Amniotic stem cell (primary cell): ENCODE measurements around the gene C22orf23.
"Not testable (repeated sequence)": the region's sequence is repeated elsewhere in the genome, so short reads cannot be mapped to it uniquely, and the experiment has no call there.

ENCODE experiments used
- DNase-seq: peaks from one replicate; lab custom pipeline; 2025; lab: John Stamatoyannopoulos, UW

The C22orf23 gene

DNA sequence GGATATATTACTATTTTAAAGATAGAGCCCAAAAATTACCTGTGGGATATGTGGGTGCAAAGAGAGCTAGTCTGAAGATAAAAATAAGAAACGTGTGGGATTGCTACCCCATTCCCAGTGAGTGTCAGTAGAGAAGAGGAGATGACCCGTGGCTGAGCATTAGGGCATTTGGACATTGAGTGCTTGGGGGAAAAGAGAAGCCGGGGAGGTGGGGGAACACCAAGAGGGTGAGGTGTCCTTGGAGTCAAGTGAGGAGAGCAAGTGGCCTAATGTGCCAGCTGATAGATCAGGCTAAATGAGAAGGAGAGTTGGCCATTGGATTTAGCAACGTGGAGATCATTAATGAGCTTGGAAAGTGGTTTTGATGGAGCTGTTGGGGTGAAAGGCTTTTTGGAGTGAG, 1.3 kb upstream of the C22orf23 start:
- no peak for DNase-seq

DNA sequence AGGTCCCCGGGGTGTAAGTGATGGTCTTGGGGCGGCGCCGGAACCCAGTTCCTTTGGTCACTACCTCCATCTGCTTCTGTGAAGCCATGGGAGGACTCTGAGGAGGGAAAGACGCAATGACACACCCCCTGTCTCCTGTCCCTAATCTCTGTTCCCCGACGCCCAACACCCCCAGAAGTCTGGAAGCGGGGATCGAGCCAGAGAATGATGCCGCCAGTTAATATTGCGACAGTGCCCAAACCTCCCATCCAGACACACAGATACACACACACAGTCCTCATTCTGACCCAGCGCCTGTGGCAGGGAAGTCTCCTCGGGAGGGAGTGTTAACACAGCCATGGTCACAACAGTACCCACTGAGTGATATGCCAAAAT, 352 bp downstream of the C22orf23 start:
- no peak for DNase-seq

DNA sequence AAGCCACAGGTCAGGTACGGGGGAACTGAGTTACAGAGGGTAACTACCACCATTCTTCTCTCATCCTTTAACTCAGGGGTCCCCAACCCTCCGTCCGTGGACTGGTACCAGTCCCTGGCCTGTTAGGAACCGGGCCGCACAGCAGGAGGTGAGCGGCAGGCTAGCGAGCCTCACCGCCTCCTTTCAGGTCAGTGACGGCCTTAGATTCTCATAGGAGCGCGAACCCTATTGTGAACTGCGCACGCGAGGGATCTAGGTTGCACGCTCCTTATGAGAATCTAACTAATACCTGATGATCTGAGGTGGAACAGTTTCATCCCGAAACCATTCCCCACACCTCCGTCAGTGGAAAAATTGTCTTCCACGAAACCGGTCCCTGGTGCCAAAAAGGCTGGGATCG, 772 bp downstream of the C22orf23 start:
- not testable (repeated sequence) for DNase-seq

DNA sequence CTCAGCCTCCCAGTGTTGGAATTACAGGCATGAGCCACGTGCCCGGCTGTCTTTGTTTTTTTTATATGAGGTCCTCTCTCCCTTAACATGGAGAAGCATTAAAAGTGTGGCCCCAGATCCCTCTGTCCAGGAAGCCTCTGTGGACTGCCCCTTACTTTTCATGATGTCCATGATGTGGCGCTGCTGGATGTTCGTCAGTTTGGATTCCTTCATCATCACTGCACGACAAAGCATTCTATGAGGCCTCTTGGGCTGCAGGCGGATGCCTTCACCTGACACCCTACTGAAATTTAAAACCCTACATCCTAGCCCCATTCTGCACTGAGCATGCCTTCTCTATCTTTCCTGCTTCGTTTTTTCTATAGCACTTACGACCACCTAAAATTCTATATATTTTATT, 2.1 kb downstream of the C22orf23 start:
- no peak for DNase-seq

DNA sequence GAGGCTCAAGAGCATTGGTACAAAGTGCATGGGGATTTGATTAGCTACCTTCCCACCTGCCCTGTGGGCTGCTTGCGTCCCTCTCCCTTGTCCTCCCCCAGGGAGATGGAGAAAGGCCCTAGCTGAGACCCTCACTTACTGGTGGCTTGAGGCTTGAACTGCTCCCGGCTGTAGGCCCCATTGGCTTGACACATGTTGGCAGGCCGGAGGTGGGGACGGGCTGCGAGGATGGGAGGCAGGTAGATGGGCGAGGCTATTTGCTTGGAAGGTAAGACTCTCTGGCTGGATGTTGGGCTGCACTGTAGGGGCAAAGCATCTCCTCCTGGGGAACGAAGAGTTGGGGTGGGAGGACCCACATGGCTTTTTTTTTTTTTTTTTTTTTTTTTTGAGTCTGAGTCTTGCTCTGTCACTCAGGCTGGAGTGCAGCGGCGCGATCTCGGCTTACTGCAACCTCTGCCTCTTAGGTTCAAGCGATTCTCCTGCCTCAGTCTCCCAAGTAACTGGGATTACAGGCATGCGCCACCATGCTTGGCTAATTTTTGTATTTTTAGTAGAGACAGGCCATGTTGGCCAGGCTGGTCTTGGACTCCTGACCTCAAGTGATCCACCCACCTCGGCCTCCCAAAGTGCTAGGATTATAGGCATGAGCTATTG, 6.1 kb downstream of the C22orf23 start:
- not testable (repeated sequence) for DNase-seq

DNA sequence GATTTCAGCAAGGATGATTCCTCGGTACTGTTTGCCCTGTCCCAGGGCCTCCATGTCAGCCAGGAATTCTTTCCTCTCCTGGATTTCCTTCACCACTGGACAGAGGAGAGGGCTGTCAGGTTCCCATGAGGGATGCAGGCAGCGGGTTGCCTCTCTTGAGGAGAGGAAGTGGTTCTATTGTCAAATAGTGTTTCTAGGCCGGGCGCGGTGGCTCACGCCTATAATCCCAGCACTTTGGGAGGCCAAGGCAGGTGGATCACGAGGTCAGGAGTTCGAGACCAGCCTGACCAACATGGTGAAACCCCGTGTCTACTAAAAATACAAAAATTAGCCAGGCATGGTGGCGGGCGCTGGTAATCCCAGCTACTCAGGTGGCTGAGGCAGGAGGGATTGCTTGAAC, 9.0 kb downstream of the C22orf23 start:
- not testable (repeated sequence) for DNase-seq

DNA sequence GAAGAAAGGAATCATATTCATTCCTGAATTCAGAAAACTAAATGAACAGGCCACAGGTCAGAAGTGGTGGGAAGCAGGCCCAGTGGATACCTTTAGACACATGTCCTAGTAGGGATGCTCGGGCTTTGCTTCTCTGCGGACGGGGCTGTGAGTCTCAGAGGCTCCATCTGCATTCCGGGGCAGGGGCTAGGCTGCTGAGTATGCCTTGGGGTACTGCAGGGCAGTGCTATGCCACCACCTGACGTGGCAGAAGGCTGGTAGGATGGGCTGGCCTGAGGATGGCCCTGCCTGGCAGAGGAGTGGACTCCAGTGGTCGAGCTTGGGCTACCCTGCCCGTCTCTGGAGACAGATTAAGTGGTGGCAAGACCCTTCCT, 9.6 kb downstream of the C22orf23 start:
- DNase-seq = no peak

DNA sequence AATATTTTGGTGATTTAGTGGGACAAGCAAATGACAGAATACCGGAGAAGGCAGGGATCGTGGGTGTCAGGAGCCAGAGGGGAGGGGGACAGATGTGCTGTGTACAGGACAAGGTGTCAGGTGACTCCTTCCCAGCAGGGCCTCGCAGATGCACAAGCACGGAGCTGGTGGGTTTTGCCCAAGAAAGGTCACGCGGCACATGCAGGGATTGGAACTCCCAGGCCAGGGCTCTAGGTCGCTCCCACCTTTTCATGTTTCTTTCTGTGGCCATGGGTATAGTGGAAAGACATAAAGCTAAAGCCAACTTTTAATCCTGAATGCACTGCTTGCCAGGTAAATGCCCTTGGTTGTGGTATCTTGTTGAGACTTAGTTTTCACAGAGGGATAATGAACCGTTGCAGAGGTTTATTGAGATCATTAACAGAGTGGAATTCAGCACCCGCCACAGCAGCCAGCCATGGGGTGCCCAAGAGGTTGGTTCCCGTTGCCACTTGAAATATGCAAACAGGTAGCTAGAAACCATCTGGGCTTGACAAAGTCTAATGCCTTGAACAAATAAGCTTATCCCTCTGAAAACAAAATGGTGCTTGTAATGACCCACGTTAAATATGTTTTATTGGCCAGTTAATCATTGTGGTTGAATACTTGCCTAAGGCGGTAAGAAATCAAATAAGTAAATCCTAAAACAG, 10.1 kb downstream of the C22orf23 start:
- DNase-seq = no peak

DNA sequence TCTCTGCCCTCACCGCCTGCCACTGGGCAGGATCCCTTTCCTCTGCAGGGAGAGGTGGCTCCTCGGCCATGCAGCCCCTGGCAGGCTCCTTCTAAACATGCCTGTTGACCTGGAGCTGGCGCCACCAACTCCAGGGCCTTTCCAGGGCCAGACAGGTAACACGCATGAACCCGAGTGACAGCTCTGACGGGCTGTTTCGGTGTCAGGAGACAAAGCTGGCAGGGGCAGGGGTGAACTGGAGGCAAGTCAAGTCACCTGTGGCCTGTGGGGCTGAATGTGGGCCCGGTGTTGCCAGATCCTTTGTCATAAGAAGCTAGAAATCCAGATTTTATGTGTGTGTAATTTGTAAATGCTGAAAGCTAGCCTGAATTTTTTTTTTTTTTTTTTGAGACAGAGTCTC, 11.3 kb downstream of the C22orf23 start:
- DNase-seq = no peak

DNA sequence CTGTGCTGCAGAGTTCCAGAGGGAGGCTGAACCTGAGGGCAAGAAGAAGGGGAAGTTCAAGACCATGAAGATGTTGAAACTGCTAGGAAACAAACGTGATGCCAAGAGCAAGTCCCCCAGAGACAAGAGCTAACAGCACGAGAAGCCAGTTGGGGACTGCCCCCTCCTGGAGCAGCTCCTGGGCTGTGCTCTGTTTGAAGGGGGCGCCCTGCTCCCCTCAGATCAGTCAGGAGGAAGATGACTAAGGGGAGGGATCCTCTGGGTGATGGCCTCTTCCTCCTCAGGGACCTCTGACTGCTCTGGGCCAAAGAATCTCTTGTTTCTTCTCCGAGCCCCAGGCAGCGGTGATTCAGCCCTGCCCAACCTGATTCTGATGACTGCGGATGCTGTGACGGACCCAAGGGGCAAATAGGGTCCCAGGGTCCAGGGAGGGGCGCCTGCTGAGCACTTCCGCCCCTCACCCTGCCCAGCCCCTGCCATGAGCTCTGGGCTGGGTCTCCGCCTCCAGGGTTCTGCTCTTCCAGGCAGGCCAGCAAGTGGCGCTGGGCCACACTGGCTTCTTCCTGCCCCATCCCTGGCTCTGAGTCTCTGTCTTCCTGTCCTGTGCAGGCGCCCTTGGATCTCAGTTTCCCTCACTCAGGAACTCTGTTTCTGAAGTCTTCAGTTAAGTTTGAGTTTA, 12.6 kb downstream of the C22orf23 start:
- no peak for DNase-seq

DNA sequence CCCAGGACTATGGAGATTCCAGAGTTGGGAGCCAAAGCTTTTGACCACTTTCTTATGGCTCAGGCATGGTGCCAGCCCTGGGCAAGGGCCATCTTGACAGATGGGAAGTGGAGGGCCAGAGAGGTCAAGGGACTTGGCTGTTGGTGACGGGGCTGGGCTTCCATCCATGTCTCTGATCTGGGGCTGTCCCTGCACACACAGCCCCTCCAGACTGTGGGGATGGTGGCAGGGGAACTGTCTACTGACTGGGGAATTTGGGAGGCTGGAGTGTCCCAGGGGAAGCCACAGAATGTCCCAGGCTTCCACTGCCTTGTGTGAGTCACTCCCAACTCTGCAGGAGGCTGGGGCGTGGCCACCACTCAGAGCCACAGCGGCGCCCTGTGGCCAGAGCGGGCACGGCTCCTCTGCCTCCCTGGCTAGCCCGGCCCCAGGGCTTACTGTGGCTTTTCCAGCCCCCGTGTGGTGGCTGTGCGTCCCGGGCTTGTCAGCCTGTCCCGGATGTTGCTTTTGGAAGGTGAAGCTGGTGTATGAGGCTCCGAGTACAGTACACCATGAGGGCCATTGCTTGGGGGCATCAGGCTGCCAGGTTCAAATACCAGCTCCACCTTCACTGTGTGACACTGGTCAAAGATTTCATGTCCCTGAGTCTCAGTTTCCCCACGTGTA, 19.6 kb downstream of the C22orf23 start:
- DNase-seq = peak; percentile 85

DNA sequence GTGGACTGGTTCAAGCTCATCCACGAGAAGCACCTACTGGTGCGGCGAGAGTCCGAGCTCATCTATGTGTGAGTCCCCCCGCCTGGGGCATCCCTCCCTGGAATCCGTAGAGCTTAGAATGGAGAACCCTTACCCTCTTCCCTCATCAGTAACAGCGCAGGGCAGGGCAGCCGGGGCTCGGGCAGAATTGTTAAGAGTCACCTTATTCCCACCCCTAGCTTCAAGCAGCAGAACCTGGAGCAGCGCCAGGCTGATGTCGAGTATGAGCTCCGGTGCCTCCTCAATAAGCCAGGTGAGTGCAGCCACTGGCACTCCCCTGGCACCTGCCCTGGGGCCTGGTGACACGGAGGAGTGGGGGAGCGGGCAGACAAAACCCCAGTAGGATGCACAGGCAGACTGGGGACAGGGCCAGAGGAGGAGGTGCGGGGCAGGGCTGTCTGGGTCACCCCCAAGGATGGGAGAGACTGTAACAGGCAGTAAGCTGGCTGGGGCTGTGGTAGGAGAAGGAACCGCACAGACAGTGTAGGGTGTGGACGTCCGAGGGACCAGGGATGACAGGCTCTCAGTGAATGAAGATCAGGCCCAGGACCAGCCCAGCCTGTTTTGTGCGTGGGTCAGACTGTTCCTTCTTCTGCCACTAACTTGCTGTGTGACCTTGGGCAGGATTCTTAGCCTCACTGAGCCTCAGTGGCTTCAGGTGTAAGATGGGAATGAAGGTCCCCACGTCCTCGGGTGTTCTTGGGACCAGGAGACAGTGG, 20.4 kb downstream of the C22orf23 start:
- DNase-seq = no peak

DNA sequence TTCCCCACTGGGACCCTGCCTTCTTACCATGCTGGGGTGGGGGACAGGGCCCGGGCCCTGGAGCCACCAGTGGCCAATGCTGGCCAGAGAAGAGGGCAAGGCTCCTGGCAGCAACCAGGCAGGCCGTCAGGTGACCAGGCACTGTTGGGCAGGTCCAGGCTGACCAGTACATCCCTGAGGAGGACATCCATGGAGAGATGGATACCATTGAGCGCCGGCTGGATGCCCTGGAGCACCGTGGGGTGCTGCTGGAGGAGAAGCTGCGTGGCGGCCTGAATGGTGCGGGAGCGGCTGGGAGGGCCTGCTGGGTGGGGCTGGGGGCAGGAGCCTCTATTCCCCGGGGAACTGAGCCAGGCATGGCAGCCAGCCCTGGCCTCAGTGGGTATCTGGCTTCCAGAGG, 21.0 kb downstream of the C22orf23 start:
- no peak for DNase-seq

DNA sequence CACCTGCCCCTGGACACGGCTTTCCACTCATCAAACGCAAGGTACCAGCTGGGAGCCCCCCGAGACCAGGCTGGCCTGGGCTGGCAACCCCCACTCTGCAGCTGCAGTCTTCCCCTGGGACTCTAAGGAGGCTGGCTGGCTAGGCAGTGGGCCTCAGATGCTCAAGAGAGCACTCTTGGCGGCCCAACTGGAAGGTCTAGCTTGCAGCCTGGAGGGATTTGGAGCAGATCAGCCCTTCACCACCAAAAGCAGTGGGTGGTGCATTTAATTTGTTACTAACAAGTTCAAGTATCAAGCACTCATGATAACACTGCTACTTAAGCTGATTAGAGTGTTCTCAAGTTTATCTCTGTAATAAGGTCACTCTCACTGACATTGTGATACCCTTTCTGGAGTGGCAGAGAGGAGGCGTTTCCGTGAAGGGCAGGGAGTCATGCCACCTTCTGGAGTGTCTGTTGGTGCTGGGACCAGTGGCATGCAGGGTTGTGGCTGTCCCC, 21.5 kb downstream of the C22orf23 start:
- DNase-seq = no peak

DNA sequence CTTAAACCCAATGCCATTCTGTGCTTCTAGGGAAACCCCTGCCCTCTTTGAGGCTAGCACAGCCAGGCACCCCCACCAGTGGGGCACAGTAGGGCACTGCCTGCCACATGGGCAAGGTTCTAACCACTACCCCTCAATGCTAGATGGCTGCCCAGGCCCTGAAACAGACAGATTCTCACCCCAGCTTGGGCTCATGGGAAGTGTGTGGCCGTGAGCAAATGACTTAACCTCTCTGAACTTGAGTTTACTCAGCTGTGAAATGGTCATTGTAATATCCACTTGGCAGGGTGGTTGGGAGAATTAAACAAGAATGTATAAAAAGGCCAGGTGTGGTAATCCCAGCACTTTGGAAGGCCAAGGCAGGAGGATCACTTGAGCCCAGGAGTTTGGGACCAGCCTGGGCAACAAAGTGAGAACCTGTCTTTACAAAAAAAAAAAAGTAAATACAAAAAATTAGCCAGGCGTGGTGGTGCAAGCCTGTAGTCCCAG, 22.4 kb downstream of the C22orf23 start:
- no peak for DNase-seq

DNA sequence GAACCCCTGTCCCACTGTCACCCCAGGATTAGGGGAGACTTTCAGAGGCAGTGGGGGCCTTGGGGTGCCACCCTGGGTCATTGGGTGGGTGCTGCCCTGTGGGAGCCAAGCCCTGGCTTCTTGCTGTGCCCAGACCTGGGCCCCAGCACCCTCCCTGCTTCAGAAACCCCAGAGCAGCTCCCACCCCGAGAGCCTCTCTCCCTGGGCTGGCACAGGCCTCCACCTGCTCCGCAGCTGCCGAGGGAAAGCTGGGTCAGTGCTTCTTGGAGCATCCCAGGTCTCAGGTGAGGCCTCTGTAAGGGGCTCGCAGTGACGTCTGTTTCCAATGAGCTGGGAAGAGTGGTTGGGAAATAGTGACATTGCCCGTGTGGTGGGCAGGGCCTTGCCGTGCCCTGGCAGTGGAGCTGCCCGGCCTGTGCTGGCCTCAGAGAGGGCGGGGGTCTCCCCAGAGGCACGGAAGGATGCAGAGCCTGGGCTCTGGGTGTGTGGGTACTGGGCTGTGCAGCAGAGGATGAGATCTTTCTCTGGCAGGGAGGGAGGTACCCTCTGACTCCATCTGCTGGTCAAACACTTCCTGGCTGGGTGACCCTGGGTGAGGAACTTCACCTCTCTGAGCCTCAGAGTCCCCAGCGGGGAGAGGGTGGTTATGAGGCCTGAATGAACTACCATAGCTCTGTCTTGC, 23.0 kb downstream of the C22orf23 start:
- DNase-seq = no peak

DNA sequence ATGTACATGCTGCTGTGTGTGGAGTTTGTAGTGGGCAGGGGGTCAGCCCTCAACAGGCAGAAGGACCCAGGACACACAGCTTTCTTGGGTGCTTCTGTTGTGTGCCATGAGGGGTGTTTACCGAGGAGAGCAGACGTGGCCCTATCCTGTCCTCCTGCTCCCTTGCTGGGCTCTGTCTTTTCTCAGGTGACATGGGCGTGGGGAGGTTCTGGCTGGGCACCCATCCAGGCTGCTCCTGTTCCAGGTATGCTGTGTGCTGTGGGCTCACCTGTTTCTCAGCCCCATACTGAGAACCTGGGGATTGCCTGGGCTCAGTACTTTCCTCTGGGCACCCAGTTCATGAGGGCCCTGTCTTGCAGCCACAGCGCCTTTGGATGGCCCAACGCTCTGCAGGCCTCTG, 24.0 kb downstream of the C22orf23 start:
- DNase-seq = no peak

DNA sequence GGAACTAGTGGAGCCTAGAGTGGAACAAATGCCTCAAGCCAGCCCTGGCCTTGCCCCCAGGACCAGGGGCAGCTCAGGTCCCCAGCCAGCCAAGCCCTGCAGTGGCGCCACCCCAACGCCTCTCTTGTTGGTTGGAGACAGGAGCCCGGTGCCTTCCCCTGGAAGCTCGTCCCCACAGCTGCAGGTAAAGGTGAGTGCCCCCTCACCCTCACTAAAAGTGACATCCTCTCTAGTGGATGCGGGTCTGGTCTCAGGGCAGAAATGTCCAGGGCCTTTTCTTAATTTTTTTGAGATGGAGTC, 25.8 kb downstream of the C22orf23 start:
- DNase-seq = no peak

DNA sequence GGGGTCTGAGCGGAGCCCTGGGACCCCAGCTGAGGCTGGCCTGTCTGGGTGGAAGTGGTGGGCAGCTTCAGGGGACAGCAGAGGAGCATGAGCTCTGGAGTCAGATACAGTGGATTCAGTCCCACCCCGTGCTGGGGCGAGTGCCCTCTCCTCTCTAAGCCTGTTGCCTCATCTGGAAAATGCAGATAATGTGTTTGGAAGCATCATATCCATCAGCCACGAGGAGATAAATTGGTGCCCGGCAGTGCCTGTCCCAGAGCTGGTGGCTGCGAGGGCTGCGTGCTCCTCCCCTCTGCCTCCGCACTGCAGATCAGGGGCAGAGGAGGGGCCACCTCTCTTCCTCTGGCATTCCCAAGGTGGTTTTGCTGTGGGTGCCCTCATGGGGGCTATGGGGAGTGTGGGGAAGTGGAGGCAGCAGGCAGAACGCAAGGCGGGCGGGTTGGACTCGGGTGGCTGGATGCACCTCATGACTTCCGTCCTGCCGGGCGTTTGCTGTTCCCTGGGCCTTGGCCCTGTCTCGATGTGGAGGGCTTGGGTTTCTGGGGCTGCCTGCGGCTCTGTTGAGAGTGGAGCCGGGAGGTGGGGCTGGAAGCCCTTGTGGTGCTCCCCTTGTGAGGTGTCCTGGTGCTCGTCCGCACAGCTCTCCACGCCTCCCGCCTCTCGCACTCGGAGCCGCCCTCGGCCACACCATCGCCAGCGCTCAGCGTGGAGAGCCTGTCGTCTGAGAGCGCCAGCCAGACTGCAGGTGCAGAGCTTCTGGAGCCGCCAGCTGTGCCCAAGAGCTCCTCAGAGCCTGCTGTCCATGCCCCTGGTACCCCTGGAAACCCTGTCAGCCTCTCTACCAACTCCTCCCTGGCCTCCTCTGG, 26.4 kb downstream of the C22orf23 start:
- no peak for DNase-seq

DNA sequence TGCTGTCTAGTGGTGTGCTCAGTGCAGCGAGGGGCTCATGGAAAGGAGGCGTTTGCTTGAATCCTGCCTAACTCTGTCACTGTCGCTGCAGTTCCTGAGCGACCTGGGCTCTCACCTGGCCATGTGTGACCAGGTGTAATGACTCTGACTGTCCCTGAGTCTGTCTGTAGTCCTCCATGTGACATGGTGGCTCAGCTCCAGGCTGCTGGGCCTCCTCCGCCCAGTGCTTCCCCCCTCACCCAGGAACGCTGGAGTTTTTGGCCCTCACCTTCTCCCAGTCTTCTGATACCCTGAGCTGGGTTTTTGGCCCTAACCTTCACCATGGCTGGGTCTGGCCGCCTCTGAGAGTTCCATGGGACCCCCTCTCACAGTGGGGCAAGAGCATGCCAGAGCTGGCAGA, 27.0 kb downstream of the C22orf23 start:
- no peak for DNase-seq

DNA sequence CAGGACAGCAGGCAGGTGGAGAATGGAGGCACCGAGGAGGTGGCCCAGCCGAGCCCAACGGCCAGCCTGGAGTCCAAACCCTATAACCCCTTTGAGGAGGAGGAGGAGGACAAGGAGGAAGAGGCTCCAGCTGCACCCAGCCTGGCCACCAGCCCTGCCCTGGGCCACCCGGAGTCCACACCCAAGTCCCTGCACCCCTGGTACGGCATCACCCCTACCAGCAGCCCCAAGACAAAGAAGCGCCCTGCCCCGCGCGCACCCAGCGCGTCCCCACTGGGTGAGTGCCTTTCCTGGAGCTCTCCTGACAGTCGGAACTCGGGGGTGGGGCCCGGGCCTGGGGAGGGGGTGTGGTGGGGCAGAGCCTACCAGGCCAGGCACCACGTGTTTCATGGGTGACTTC, 27.6 kb downstream of the C22orf23 start:
- DNase-seq = no peak
